Mesothelial cell of epicardium (in vitro differentiated cells): Measurements from ENCODE around the gene IQCH. TPM values are rescaled to one million over a fixed set of nuclear protein-coding genes. Genes with fewer than 3 reads are reported as not detected.

Experiments used
- DNase-seq, 2 experiments: peaks; one replicate each; pipeline ENCODE4 v3.0.0; 2021; ENCODE audit warnings: low spot score in 2 of 2; ENCODE audit not compliant: unreplicated experiment in 2 of 2
- H3K27ac Mint-ChIP-seq: 2 replicates; pipeline ENCODE4 v1.8.0; 2021; ENCODE audit warnings: mixed read lengths
- H3K27me3 Mint-ChIP-seq: 2 replicates; pipeline ENCODE4 v1.8.0; 2021; ENCODE audit warnings: low read depth, mixed read lengths
- H3K36me3 Mint-ChIP-seq: 2 replicates; pipeline ENCODE4 v1.8.0; 2021; ENCODE audit warnings: mixed read lengths
- H3K4me1 Mint-ChIP-seq: 2 replicates; pipeline ENCODE4 v1.8.0; 2021; ENCODE audit warnings: mixed read lengths
- H3K4me3 Mint-ChIP-seq: 2 replicates; pipeline ENCODE4 v1.8.0; 2021; ENCODE audit warnings: mild to moderate bottlenecking, moderate library complexity, mixed read lengths
- H3K9me3 Mint-ChIP-seq: 2 replicates; pipeline ENCODE4 v1.8.0; 2021; ENCODE audit warnings: mixed read lengths
- CTCF ChIP-seq: fragments of 200-600 bp; sonication (generic); IDR thresholded peaks from one replicate; pipeline ENCODE4 v1.5.0; 2021; ENCODE audit warnings: antibody characterized with exemption; ENCODE audit not compliant: unreplicated experiment
- total RNA-seq: library from RNA; stranded (reverse); gene quantifications from 3 replicates; pipeline ENCODE4 v1.2.1, GENCODE V29; 2021

Gene IQCH
- total RNA-seq, 1 donor from 2014 or later, result 0.98 TPM

DNA sequence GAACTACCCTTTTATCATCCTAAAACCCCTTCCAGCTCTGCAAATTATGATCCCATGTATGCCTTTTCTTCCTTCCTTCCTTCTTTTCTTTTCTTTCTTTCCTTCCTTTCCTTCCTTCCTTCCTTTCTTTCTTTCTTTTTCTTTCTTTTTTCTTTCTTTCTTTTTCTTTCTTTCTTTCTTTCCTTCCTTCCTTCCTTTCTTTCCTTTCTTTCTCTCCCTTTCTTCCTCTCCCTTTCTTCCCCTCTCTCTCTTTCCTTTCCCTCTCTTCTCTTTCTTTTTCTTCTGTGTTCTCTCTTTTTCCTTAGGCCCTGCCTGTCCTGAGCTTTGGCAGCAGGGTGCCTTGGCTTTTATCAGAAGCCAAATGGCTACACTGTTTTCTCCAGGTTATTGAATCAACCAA, 66.8 kb downstream of the IQCH start:
- peaks cover 6% of the 10 kb centered on the region for H3K27me3 Mint-ChIP-seq
- H3K4me1 Mint-ChIP-seq, result no peaks in the 10 kb centered on the region
- TF ChIP-seq CTCF, result no peak
- no peak for DNase-seq
- peaks cover 11% of the 10 kb centered on the region for H3K9me3 Mint-ChIP-seq
- no peak overlapping the region for H3K27ac Mint-ChIP-seq
- H3K36me3 Mint-ChIP-seq, result no peaks in the 10 kb centered on the region
- no peak overlapping the region for H3K4me3 Mint-ChIP-seq

DNA sequence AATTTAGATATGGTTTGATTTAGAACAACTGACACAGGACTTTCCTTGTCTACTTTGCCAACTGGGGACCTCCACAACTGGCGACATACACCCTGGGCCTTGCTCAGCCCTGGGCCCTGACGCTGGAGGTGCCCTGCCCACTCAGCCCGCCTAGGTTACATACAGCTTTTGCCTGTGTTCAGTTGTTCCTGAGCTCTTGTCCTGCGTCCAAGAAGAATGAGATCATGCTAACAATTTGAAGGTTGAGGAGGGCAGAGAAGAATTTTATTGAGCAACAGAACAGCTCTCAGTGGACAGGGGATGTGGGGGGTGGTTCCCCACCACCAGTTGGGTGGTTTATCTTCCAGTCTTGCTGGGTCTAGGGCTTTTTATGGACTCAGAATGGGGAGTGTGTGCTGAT, 67.9 kb downstream of the IQCH start:
- no peaks in the 10 kb centered on the region for H3K36me3 Mint-ChIP-seq
- peaks cover 13% of the 10 kb centered on the region for H3K9me3 Mint-ChIP-seq
- H3K27me3 Mint-ChIP-seq, result peaks cover 6% of the 10 kb centered on the region
- no peaks in the 10 kb centered on the region for H3K4me1 Mint-ChIP-seq
- H3K27ac Mint-ChIP-seq, result no peak overlapping the region
- no peak overlapping the region for H3K4me3 Mint-ChIP-seq
- no peak for DNase-seq
- no peak for TF ChIP-seq CTCF

DNA sequence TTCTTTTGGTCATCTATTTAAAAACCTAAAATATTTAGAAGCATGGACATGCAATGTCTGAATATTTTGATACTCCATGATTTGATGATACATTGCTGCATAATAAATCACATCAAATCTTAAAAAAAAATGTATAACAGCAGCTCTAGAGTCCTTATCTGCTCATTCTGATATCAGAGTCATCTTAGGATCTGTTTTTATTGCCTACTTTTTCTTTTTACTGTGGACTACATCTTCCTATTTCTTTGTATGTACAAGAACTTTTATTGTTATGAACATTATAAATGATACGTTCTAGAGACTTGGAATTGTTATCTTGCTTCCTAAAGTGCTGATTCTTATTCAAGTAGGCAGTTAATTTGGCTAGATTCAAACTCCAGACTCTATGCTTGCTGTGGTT, 72.7 kb downstream of the IQCH start:
- DNase-seq, result no peak
- peaks cover 13% of the 10 kb centered on the region for H3K9me3 Mint-ChIP-seq
- no peaks in the 10 kb centered on the region for H3K4me1 Mint-ChIP-seq
- no peaks in the 10 kb centered on the region for H3K27me3 Mint-ChIP-seq
- no peak overlapping the region for H3K27ac Mint-ChIP-seq
- peaks cover 4% of the 10 kb centered on the region for H3K36me3 Mint-ChIP-seq
- no peak for TF ChIP-seq CTCF
- H3K4me3 Mint-ChIP-seq, result no peak overlapping the region

DNA sequence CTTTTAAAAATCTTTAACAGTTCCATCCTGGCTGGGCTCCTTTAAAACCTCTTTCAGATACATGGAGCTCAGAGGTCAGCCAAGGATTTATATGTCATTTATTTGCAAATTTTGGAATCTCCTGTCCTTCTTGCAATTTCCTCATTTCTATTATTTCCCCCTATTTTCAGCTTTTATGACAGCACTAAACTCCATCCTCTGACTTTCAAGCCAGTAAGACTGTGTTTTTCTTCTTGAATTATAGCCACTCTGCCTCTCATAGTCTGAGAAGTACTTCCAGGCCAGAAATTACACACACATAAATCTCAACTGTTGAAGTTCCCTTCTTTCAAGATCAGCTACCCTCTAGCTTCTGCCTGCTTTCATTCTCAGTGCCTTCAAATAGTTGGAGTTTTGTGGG, 73.2 kb downstream of the IQCH start:
- Mint-ChIP-seq H3K4me3 (no peak overlapping the region), H3K27me3 (no peaks in the 10 kb centered on the region), H3K27ac (no peak overlapping the region), H3K36me3 (peaks cover 4% of the 10 kb centered on the region), H3K9me3 (peaks cover 9% of the 10 kb centered on the region), H3K4me1 (no peaks in the 10 kb centered on the region)
- DNase-seq, result no peak
- TF ChIP-seq CTCF, result no peak

DNA sequence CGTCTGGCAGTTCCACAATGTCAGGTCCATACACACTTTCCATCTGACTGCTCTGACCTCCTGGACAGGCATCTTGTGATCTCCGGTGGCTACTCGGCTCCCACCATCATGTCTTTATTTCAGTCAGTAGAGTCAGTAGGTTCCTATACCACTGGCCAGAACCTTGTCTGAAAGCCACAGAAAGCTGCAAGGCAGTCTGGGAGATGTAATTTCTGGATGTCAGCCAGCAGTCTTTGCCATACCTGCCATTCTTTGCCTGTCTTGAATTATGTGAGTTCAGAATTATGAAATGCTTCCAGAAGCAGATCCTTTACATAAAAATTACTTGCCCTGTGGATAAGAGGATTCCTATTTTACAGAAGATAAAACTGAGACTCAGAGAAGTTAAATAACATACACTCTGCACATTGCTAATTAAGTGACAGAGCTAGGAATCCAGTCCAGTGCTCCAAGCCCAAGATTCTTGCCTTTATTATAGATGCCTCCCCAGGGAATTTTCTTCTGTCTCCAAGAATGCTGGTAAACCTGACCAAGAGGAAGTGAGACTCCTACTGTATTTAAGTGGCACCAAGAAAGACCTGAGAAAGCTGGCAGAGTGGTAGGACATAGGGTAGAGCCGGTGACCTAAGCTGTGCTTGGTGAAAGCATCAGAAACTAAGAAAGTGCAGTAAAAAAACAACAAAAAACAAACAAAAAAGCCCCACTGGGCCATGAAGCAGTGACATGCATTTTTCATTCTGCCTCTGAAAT, 75.6 kb downstream of the IQCH start:
- Mint-ChIP-seq H3K9me3 (peaks cover 8% of the 10 kb centered on the region), H3K36me3 (peaks cover 4% of the 10 kb centered on the region), H3K4me3 (no peak overlapping the region), H3K27ac (no peak overlapping the region), H3K27me3 (peaks cover 2% of the 10 kb centered on the region), H3K4me1 (no peaks in the 10 kb centered on the region)
- no peak for DNase-seq
- TF ChIP-seq CTCF, result no peak
